C4-2B (cell line): ENCODE results near the gene PROKR2.

Experiments used
- CTCF ChIP-seq: fragments of 450-650 bp; conservative IDR thresholded peaks from 2 replicates; pipeline ENCODE4 v1.5.1; 2017; ENCODE audit warnings: mild to moderate bottlenecking
- ZFX ChIP-seq: fragments of 450-650 bp; IDR thresholded peaks from 2 replicates; pipeline ENCODE4 v1.6.1; 2017

GRCh38 chr20:5316188-5317158 is at the start of gene PROKR2:
- TF ChIP-seq CTCF (no peak; the same call in 1 of the 2 replicates), ZFX (no peak)
